Lower leg skin (tissue), 4 donors: ENCODE data around the gene CCDC14. TPM values are rescaled to one million over a fixed set of nuclear protein-coding genes. Genes with fewer than 3 reads are reported as not detected.

ENCODE experiments used
- DNase-seq, 2 donors: peaks; one replicate each; pipeline ENCODE4 v3.0.0-alpha.2; 2019; ENCODE audit warnings: low spot score in 2 of 2
- H3K4me3 ChIP-seq: fragments of 200-600 bp; sonication (generic); 2 replicates; pipeline ENCODE4 v1.5.1; 2017; ENCODE audit warnings: mild to moderate bottlenecking, low read depth; ENCODE audit not compliant: poor library complexity, severe bottlenecking
- CTCF ChIP-seq, 3 donors: fragments of 450-650 bp; IDR thresholded peaks; one replicate each; pipeline ENCODE4 v1.5.1; 2016; ENCODE audit warnings: antibody characterized with exemption in 3 of 3, mild to moderate bottlenecking in 3 of 3, moderate library complexity in 2 of 3
- POLR2A ChIP-seq, 2 donors: fragments of 450-650 bp; IDR thresholded peaks; one replicate each; pipeline ENCODE4 v1.6.1; 2016 to 2017; ENCODE audit warnings: antibody characterized with exemption in 2 of 2, mild to moderate bottlenecking in 1 of 2, moderate library complexity in 1 of 2
- WGBS, 2 donors: methylation state at CpG; one replicate each; pipeline ENCODE4 v1.1.5; 2018; 5-methylcytosine and 5-hydroxymethylcytosine counted together
- intact Hi-C: fragments of 100-400 bp; cut with DNase I; formaldehyde crosslinking; loops from one replicate; pipeline ENCODE4 v1.15.0; 2023; ENCODE audit warnings: low total_unique reads
- total RNA-seq, 4 donors: library from RNA; depleted of rRNA; stranded (reverse); fragments of >200 nt; gene quantifications; one replicate each; pipeline ENCODE4 v1.1.0, GENCODE V29; 2016

CCDC14 gene
- total RNA-seq, 4 donors from 2014 or later = 9.8 to 20.1 (median 12.9) TPM

- WGBS, 2 donors = 87 to 89% methylated on average over 6 of the region's 6 CpGs
- intact Hi-C loops = no loop called here
- H3K4me3 ChIP-seq = no peak overlapping the region
- DNase-seq = no peak
- TF ChIP-seq POLR2A (IDR thresholded peaks at IDR 0.05) = no peak
- no peak for TF ChIP-seq CTCF (IDR thresholded peaks at IDR 0.05)
Observed at GRCh38 chr3:123880998-123881561, 79.9 kb downstream of the CCDC14 start.

- intact Hi-C loops = no loop called here
- no peak for DNase-seq
- WGBS, 2 donors = 88 to 93% methylated on average over 7 of the region's 7 CpGs
- H3K4me3 ChIP-seq = no peak overlapping the region
- TF ChIP-seq POLR2A (IDR thresholded peaks at IDR 0.05) = no peak
- no peak for TF ChIP-seq CTCF (IDR thresholded peaks at IDR 0.05)
Observed at GRCh38 chr3:123878807-123879206, 82.2 kb downstream of the CCDC14 start.

GRCh38 chr3:123877965-123878364 lies 83.1 kb downstream of the CCDC14 start:
- 91 to 97% methylated on average over 4 of the region's 4 CpGs for WGBS, 2 donors
- no peak overlapping the region for H3K4me3 ChIP-seq
- TF ChIP-seq POLR2A (IDR thresholded peaks at IDR 0.05) = no peak
- TF ChIP-seq CTCF (IDR thresholded peaks at IDR 0.05) = no peak
- intact Hi-C loops = no loop called here
- DNase-seq = no peak

- no peak for DNase-seq
- H3K4me3 ChIP-seq = no peak overlapping the region
- TF ChIP-seq POLR2A (IDR thresholded peaks at IDR 0.05) (no peak), CTCF (IDR thresholded peaks at IDR 0.05) (no peak)
- 58% methylated on average over 4 of the region's 4 CpGs for WGBS, 2 donors
- intact Hi-C loops = no loop called here
Observed at GRCh38 chr3:123877466-123877865, 83.6 kb downstream of the CCDC14 start.

- intact Hi-C loops = no loop called here
- TF ChIP-seq POLR2A (IDR thresholded peaks at IDR 0.05) (no peak), CTCF (IDR thresholded peaks at IDR 0.05) (no peak)
- no peak for DNase-seq
- H3K4me3 ChIP-seq = no peak overlapping the region
Observed at GRCh38 chr3:123876858-123877257, 84.2 kb downstream of the CCDC14 start.

GRCh38 chr3:123872621-123873020 lies 88.4 kb downstream of the CCDC14 start:
- intact Hi-C loops = no loop called here
- WGBS, 2 donors = 87 to 97% methylated on average over 1 of the region's 1 CpG
- no peak for TF ChIP-seq CTCF (IDR thresholded peaks at IDR 0.05)
- TF ChIP-seq POLR2A (IDR thresholded peaks at IDR 0.05) = no peak
- DNase-seq = no peak
- H3K4me3 ChIP-seq = no peak overlapping the region
